HepG2 (cell line): Measurements from ENCODE around the gene ABHD11. TPM values are rescaled to one million over a fixed set of nuclear protein-coding genes. Genes with fewer than 3 reads are reported as not detected.

Experiments
- ASH2L ChIP-seq: fragments of 300-600, 200-600 bp; sonication (generic); IDR thresholded peaks from 2 replicates; pipeline ENCODE4 v1.7.0; 2017; ENCODE audit warnings: low read depth, mild to moderate bottlenecking, moderate library complexity, mixed read lengths, low read length; ENCODE audit not compliant: insufficient read length
- CEBPG ChIP-seq: IDR thresholded peaks from 2 replicates; pipeline ENCODE4 v1.6.1; 2016
- CHD4 ChIP-seq: fragments of 200-600 bp; sonication (generic); IDR thresholded peaks from 2 replicates; pipeline ENCODE4 v1.7.0; 2017; ENCODE audit warnings: mild to moderate bottlenecking, low read length, borderline replicate concordance
- DRAP1 ChIP-seq: IDR thresholded peaks from 2 replicates; pipeline ENCODE4 v1.6.1; 2016; ENCODE audit warnings: missing genetic modification reagents, missing compliant biosample characterization
- GFI1 ChIP-seq: sonication (generic); formaldehyde crosslinking; IDR thresholded peaks from 2 replicates; pipeline ENCODE4 v1.5.0; 2020; ENCODE audit warnings: missing genetic modification reagents, mild to moderate bottlenecking, borderline replicate concordance
- KAT8 ChIP-seq: IDR thresholded peaks from 2 replicates; pipeline ENCODE4 v1.6.1; 2016; ENCODE audit warnings: missing genetic modification reagents, missing compliant biosample characterization
- KDM2A ChIP-seq: sonication (generic); formaldehyde crosslinking; IDR thresholded peaks from 2 replicates; pipeline ENCODE4 v1.4.0; 2020; ENCODE audit warnings: low read depth, missing genetic modification reagents, borderline replicate concordance
- NR2F2 ChIP-seq: IDR thresholded peaks from 2 replicates; pipeline ENCODE4 v1.6.1; 2012; ENCODE audit warnings: low read depth, inconsistent platforms, borderline replicate concordance
- PHF21A ChIP-seq: sonication (generic); formaldehyde crosslinking; IDR thresholded peaks from 2 replicates; pipeline ENCODE4 v1.5.0; 2020; ENCODE audit warnings: mild to moderate bottlenecking, missing genetic modification reagents
- RAD51 ChIP-seq: fragments of 450-650 bp; IDR thresholded peaks from 2 replicates; pipeline ENCODE4 v1.6.1; 2016; ENCODE audit warnings: borderline replicate concordance
- RARA ChIP-seq: IDR thresholded peaks from 2 replicates; pipeline ENCODE4 v1.6.1; 2016; ENCODE audit warnings: missing genetic modification reagents, missing compliant biosample characterization
- RXRB ChIP-seq: IDR thresholded peaks from 2 replicates; pipeline ENCODE4 v1.6.1; 2016; ENCODE audit warnings: borderline replicate concordance, missing genetic modification reagents, missing compliant biosample characterization
- SAFB2 ChIP-seq: sonication (generic); formaldehyde crosslinking; IDR thresholded peaks from 2 replicates; pipeline ENCODE4 v1.5.1; 2020; ENCODE audit warnings: missing genetic modification reagents, low read depth, mild to moderate bottlenecking, borderline replicate concordance
- SRY ChIP-seq: sonication (generic); formaldehyde crosslinking; IDR thresholded peaks from 2 replicates; pipeline ENCODE4 v1.8.0; 2022; ENCODE audit warnings: mild to moderate bottlenecking, missing genetic modification reagents
- U2AF1 ChIP-seq: fragments of 200-400 bp; formaldehyde crosslinking; optimal IDR thresholded peaks from 2 replicates; pipeline ENCODE3; 2017; ENCODE audit warnings: mild to moderate bottlenecking, low read depth, low read length
- ZMYM3 ChIP-seq: sonication (generic); formaldehyde crosslinking; IDR thresholded peaks from 2 replicates; pipeline ENCODE4 v1.5.1; 2020; ENCODE audit warnings: mild to moderate bottlenecking, missing genetic modification reagents
- ZNF292 ChIP-seq: sonication (generic); formaldehyde crosslinking; IDR thresholded peaks from 2 replicates; pipeline ENCODE4 v1.8.1; 2022; ENCODE audit warnings: mild to moderate bottlenecking, low read depth, missing genetic modification reagents, borderline replicate concordance
- ZNF350 ChIP-seq: sonication (generic); formaldehyde crosslinking; IDR thresholded peaks from 2 replicates; pipeline ENCODE4 v1.4.0; 2020; ENCODE audit warnings: mild to moderate bottlenecking, low read depth, missing genetic modification reagents, borderline replicate concordance
- ZNF547 ChIP-seq: sonication (generic); formaldehyde crosslinking; IDR thresholded peaks from 2 replicates; pipeline ENCODE4 v1.5.1; 2020; ENCODE audit warnings: mild to moderate bottlenecking, missing genetic modification reagents
- ZNF691 ChIP-seq: sonication (generic); formaldehyde crosslinking; IDR thresholded peaks from 2 replicates; pipeline ENCODE4 v1.4.0; 2020; ENCODE audit warnings: missing genetic modification reagents, low read depth, mild to moderate bottlenecking, borderline replicate concordance
- ZNF83 ChIP-seq: sonication (generic); formaldehyde crosslinking; IDR thresholded peaks from 2 replicates; pipeline ENCODE4 v1.4.0; 2020; ENCODE audit warnings: missing genetic modification reagents, mild to moderate bottlenecking, borderline replicate concordance
- polyA plus RNA-seq, 8 experiments: library from polyadenylated mRNA; depleted of rRNA in 3 of 8; stranded (reverse) in 7 of 8; unstranded in 1 of 8; fragments of >200 nt; fragmentation: Illumina TruSeq in 4 of 8; extraction: Trizol in 4 of 8; gene quantifications; 2 replicates each; pipeline versions ENCODE4 v1.2.1 to v1.2.3, GENCODE V29; 2011 to 2016; ENCODE audit warnings: low read depth in 4 of 8, missing spikeins in 1 of 8, mixed read lengths in 1 of 8; ENCODE audit not compliant: insufficient read depth in 1 of 8
- total RNA-seq, 5 experiments: library from RNA; depleted of rRNA; stranded (reverse); fragments of >200 nt; fragmentation: Illumina TruSeq; extraction: Trizol; gene quantifications; 2 replicates each; pipeline ENCODE4 v1.2.3, GENCODE V29; 2016; ENCODE audit warnings: low read depth in 1 of 5
- TF ChIP-seq, protein P1 (sequence below): IDR thresholded peaks from 2 replicates; pipeline ENCODE4 v1.6.1; 2016
- TF ChIP-seq, protein P2 (sequence below): sonication (generic); formaldehyde crosslinking; IDR thresholded peaks from 2 replicates; pipeline ENCODE4 v1.4.0; 2020; ENCODE audit warnings: missing genetic modification reagents, borderline replicate concordance
- TF ChIP-seq, protein P3 (sequence below): sonication (generic); IDR thresholded peaks from 2 replicates; pipeline ENCODE4 v1.6.1; 2016; ENCODE audit warnings: low read depth, borderline replicate concordance

Gene ABHD11
- total and polyA plus RNA-seq, 2 of the 13 experiments (the other 11 are each of a cell fraction or from before 2014, with no cell fraction given): 7.0 to 8.1 TPM

- TF ChIP-seq, protein P1, sequence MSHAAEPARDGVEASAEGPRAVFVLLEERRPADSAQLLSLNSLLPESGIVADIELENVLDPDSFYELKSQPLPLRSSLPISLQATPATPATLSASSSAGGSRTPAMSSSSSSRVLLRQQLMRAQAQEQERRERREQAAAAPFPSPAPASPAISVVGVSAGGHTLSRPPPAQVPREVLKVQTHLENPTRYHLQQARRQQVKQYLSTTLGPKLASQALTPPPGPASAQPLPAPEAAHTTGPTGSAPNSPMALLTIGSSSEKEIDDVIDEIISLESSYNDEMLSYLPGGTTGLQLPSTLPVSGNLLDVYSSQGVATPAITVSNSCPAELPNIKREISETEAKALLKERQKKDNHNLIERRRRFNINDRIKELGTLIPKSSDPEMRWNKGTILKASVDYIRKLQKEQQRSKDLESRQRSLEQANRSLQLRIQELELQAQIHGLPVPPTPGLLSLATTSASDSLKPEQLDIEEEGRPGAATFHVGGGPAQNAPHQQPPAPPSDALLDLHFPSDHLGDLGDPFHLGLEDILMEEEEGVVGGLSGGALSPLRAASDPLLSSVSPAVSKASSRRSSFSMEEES (CRISPR knock-in tag): peak; percentile 76
- peak; percentile 41; the same call in 1 of the 2 replicates for TF ChIP-seq PHF21A (CRISPR knock-in tag)
- TF ChIP-seq ZNF350 (CRISPR knock-in tag): peak; percentile 65; the same call in 1 of the 2 replicates
- TF ChIP-seq ASH2L: peak; percentile 44
- TF ChIP-seq, protein P2, sequence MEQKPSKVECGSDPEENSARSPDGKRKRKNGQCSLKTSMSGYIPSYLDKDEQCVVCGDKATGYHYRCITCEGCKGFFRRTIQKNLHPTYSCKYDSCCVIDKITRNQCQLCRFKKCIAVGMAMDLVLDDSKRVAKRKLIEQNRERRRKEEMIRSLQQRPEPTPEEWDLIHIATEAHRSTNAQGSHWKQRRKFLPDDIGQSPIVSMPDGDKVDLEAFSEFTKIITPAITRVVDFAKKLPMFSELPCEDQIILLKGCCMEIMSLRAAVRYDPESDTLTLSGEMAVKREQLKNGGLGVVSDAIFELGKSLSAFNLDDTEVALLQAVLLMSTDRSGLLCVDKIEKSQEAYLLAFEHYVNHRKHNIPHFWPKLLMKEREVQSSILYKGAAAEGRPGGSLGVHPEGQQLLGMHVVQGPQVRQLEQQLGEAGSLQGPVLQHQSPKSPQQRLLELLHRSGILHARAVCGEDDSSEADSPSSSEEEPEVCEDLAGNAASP: no peak
- peak; percentile 72; the same call in 1 of the 2 replicates for TF ChIP-seq KDM2A
- TF ChIP-seq GFI1 (CRISPR knock-in tag): peak; percentile 41; the same call in 1 of the 2 replicates
- TF ChIP-seq RARA (CRISPR knock-in tag): 0 out of 2 replicates have a peak, but pooled peaks have one; percentile 20
- 0 out of 2 replicates have a peak, but pooled peaks have one; percentile 17 for TF ChIP-seq ZNF547 (CRISPR knock-in tag)
- peak; percentile 68 for TF ChIP-seq NR2F2
- TF ChIP-seq CHD4: 0 out of 2 replicates have a peak, but pooled peaks have one; percentile 34
- peak; percentile 100 for TF ChIP-seq ZNF691 (CRISPR knock-in tag)
- TF ChIP-seq, protein P3, sequence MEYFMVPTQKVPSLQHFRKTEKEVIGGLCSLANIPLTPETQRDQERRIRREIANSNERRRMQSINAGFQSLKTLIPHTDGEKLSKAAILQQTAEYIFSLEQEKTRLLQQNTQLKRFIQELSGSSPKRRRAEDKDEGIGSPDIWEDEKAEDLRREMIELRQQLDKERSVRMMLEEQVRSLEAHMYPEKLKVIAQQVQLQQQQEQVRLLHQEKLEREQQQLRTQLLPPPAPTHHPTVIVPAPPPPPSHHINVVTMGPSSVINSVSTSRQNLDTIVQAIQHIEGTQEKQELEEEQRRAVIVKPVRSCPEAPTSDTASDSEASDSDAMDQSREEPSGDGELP: peak; percentile 94
- TF ChIP-seq ZMYM3: peak; percentile 84
- TF ChIP-seq SAFB2: no peak
- peak; percentile 7; the same call in 1 of the 2 replicates for TF ChIP-seq RXRB (CRISPR knock-in tag)
- peak; percentile 54 for TF ChIP-seq CEBPG (CRISPR knock-in tag)
- peak; percentile 92 for TF ChIP-seq RAD51
- no peak for TF ChIP-seq SRY (CRISPR knock-in tag)
- no peak for TF ChIP-seq DRAP1 (CRISPR knock-in tag)
- 0 out of 2 replicates have a peak, but pooled peaks have one; percentile 39 for TF ChIP-seq KAT8
- no peak for TF ChIP-seq U2AF1
- peak; percentile 50; the same call in 1 of the 2 replicates for TF ChIP-seq ZNF292 (CRISPR knock-in tag)
- no peak for TF ChIP-seq ZNF83 (CRISPR knock-in tag)
Observed at GRCh38 chr7:73742753-73743641, 4.4 kb upstream of the ABHD11 start (continued).
